ENCODE data around the gene KCTD13. TPM values are rescaled to one million over a fixed set of nuclear protein-coding genes. Genes with fewer than 3 reads are reported as not detected.
"Not testable (repeated sequence)": the region's sequence is repeated elsewhere in the genome, so short reads cannot be mapped to it uniquely, and the experiment has no call there.

Gene KCTD13
- total RNA-seq, 4 donors from 2014 or later = 40.3 to 110 (median 57.4) TPM

- Histone ChIP-seq H3K4me3 (no peak overlapping the region), H3K4me1 (no peaks in the 10 kb centered on the region), H3K27me3 (peaks cover 7% of the 10 kb centered on the region), H3K27ac (no peak overlapping the region), H3K36me3 (no peaks in the 10 kb centered on the region), H3K9me3 (no peaks in the 10 kb centered on the region)
- 96 to 100% methylated on average over 2 to 6 of the region's 6 CpGs for WGBS, 2 donors (ENCODE audit: low coverage in 1 of 2)
- DNase-seq = no peak
- no peak for TF ChIP-seq POLR2A (IDR thresholded peaks at IDR 0.05)
- no peak for TF ChIP-seq POLR2AphosphoS5 (IDR thresholded peaks at IDR 0.05)
- TF ChIP-seq, protein P1, sequence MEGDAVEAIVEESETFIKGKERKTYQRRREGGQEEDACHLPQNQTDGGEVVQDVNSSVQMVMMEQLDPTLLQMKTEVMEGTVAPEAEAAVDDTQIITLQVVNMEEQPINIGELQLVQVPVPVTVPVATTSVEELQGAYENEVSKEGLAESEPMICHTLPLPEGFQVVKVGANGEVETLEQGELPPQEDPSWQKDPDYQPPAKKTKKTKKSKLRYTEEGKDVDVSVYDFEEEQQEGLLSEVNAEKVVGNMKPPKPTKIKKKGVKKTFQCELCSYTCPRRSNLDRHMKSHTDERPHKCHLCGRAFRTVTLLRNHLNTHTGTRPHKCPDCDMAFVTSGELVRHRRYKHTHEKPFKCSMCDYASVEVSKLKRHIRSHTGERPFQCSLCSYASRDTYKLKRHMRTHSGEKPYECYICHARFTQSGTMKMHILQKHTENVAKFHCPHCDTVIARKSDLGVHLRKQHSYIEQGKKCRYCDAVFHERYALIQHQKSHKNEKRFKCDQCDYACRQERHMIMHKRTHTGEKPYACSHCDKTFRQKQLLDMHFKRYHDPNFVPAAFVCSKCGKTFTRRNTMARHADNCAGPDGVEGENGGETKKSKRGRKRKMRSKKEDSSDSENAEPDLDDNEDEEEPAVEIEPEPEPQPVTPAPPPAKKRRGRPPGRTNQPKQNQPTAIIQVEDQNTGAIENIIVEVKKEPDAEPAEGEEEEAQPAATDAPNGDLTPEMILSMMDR (IDR thresholded peaks at IDR 0.05) = no peak
- no peak for TF ChIP-seq EP300 (IDR thresholded peaks at IDR 0.05; ENCODE audit: low read depth)
- intact Hi-C loops (cut with DNase I; ENCODE audit: low total_unique reads) = no loop called here
- in situ Hi-C loops (cut with MboI; ENCODE audit: low pct_ligation_motif_present in 1 of 4, low pct_unique_long_range_greater_than_20kb in 1 of 4, low sequenced_read_pairs in 3 of 4) = loop anchor here in 1 of 4 donors (25.0 kb wide), 1 partner anchor 145 kb away; the partner anchor contains the start of gene TLCD3B
These were observed 33.6 kb downstream of the KCTD13 start for GRCh38 chr16:29892458-29892813.

DNA sequence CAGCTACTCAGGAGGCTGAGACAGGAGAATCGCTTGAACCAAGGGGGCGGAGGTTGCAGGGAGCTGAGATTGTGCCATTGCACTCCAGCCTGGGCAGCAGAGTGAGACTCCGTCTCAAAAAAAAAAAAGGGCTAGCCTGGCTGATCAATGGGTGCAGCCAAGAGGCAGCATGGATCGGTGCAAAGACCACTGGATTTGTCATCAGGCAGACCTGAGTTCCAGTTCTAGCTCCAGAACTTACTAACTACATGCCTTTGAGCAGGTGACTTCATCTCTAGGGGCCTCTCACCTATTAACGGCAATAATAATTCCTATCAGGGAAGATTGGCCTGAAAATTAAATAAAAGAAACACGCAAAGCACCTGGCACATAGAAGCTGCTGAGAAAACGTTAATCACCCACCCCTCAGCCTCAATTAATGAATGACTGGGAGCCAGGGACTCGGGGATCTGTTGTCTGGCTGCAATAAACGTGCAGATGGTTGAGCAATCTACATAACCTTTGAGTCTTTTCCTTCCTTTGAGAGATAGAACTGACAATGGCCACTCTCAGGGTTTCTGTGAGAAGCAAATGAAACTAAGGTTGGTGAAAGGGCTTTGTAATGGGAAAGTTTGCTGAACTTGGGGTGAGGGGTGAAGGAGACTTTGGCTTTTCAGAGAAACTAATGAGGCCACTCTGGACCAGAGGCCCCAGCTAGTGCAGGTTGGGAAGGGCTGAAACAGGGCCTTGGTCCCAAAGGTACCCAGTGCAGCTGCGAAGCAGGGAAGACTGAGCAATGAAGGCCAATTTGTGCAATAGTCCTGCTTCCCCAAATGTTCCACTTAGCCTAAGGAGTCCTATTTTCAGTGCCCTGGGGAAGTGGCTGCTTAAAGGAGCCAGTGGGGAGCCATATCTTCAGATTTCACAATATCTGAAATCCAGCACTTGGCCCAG, 34.2 kb downstream of the KCTD13 start:
- no peaks in the 10 kb centered on the region for H3K4me1 ChIP-seq
- in situ Hi-C loops (cut with MboI; ENCODE audit: low pct_ligation_motif_present in 1 of 4, low pct_unique_long_range_greater_than_20kb in 1 of 4, low sequenced_read_pairs in 3 of 4) = loop anchor here in 1 of 4 donors (25.0 kb wide), 1 partner anchor 146 kb away; the partner anchor contains the start of gene TLCD3B
- H3K27me3 ChIP-seq = peaks cover under 1% of the 10 kb centered on the region
- no peaks in the 10 kb centered on the region for H3K36me3 ChIP-seq
- TF ChIP-seq POLR2A (IDR thresholded peaks at IDR 0.05) (no peak), EP300 (IDR thresholded peaks at IDR 0.05; ENCODE audit: low read depth) (no peak), POLR2AphosphoS5 (IDR thresholded peaks at IDR 0.05) (no peak)
- TF ChIP-seq, protein P1 (IDR thresholded peaks at IDR 0.05) = no peak
- H3K4me3 ChIP-seq = no peak overlapping the region
- no peak overlapping the region for H3K27ac ChIP-seq
- 62 to 64% methylated on average over 8 to 10 of the region's 10 CpGs for WGBS, 2 donors (ENCODE audit: low coverage in 1 of 2)
- intact Hi-C loops (cut with DNase I; ENCODE audit: low total_unique reads) = no loop called here
- DNase-seq = no peak
- H3K9me3 ChIP-seq = no peaks in the 10 kb centered on the region

DNA sequence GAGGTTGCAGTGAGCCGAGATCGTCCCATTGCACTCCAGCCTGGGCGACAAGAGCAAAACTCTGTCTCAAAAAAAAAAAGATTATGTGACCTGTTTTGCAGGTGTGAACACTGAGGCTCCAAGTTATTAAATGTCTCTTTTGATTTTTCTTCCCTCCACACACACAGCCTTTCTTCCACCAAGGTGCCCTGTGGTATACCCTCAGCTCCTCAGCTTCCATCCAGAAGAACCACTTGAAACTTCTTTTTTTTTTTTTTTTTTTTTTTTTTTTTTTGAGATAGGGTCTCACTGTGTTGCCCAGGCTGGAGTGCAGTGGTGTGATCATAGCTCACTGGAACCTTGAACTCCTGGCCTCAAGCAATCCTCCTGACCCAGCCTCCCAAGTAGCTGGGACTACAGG, 36.7 kb downstream of the KCTD13 start:
- DNase-seq; H3K27ac ChIP-seq; H3K27me3 ChIP-seq; H3K9me3 ChIP-seq; intact Hi-C loops (cut with DNase I; ENCODE audit: low total_unique reads); H3K36me3 ChIP-seq; H3K4me3 ChIP-seq; H3K4me1 ChIP-seq: not testable (repeated sequence)
- WGBS, 2 donors (ENCODE audit: low coverage in 1 of 2) = 92% methylated on average over 3 of the region's 3 CpGs; no CpG with 5 or more reads in 1 of the 2 donors
- in situ Hi-C loops (cut with MboI; ENCODE audit: low pct_ligation_motif_present in 1 of 4, low pct_unique_long_range_greater_than_20kb in 1 of 4, low sequenced_read_pairs in 3 of 4) = loop anchor here in 1 of 4 donors (25.0 kb wide), 1 partner anchor 148 kb away; the partner anchor contains the start of gene TLCD3B

DNA sequence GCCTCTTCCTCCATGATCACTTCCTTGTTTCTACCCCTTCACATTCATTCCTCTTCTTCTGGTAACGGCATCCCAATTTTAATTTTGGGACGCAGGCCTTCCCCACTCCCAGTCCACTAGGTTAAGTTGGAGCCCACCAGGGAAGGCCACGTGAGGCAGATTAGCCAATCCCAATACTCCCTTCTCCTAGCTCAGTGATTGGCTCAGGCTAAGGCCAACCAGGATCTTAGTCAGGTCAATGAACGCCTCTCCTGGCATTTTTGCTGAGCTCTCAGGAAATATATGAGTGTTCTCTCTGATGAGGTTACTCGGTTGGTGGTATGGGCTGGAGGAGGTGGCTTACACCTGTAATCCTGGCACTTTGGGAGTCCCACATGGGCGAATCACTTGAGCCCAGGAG, 42.0 kb downstream of the KCTD13 start:
- H3K4me1 ChIP-seq = no peaks in the 10 kb centered on the region
- TF ChIP-seq POLR2AphosphoS5 (IDR thresholded peaks at IDR 0.05) (no peak), EP300 (IDR thresholded peaks at IDR 0.05; ENCODE audit: low read depth) (no peak), POLR2A (IDR thresholded peaks at IDR 0.05) (no peak)
- TF ChIP-seq, protein P1 (IDR thresholded peaks at IDR 0.05) = no peak
- in situ Hi-C loops (cut with MboI; ENCODE audit: low pct_ligation_motif_present in 1 of 4, low pct_unique_long_range_greater_than_20kb in 1 of 4, low sequenced_read_pairs in 3 of 4) = loop anchor here in 1 of 4 donors (25.0 kb wide), 1 partner anchor 153 kb away; the partner anchor contains the start of gene TLCD3B
- no peaks in the 10 kb centered on the region for H3K9me3 ChIP-seq
- 72 to 89% methylated on average over 3 to 6 of the region's 6 CpGs for WGBS, 2 donors (ENCODE audit: low coverage in 1 of 2)
- no peak for DNase-seq
- H3K36me3 ChIP-seq = no peaks in the 10 kb centered on the region
- H3K4me3 ChIP-seq = no peak overlapping the region
- no peak overlapping the region for H3K27ac ChIP-seq
- intact Hi-C loops (cut with DNase I; ENCODE audit: low total_unique reads) = no loop called here
- H3K27me3 ChIP-seq = peaks cover 2% of the 10 kb centered on the region
